AG09309 (cell line): ENCODE results near the gene PTPRH.

ENCODE experiments used
- DNase-seq: peaks from one replicate; pipeline ENCODE4 v3.0.0-alpha.2; 2010; ENCODE audit warnings: low read depth
- H3K4me3 ChIP-seq: 2 replicates; pipeline ENCODE4 v1.5.1; 2011; ENCODE audit warnings: mild to moderate bottlenecking, low read depth, low read length, moderate library complexity; ENCODE audit not compliant: control insufficient read depth
- CTCF ChIP-seq: IDR thresholded peaks from 2 replicates; pipeline ENCODE4 v1.5.1; 2011; ENCODE audit warnings: mild to moderate bottlenecking, low read depth, low read length, inconsistent platforms; ENCODE audit not compliant: insufficient read depth, control insufficient read depth; ENCODE audit errors: missing control alignments

Gene PTPRH

DNA sequence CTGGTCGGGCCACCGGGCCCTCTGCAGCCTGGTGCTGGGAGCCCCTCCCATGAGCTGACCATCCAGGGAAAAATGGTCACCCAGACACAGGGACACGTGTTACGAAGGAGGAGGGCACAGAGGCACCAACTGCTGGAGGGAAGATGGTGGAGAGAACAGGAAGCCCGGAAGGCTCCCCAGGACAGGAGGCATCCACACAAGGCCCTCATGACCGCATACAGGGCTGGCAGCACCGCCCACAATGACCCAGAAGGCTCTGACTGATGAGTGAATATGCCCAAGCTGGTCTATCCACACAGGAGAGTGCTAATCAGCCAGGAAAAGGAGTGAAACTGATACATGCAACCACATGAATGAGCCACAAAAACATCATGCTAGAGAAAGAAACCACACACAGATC, 33.2 kb upstream of the PTPRH start:
- no peak overlapping the region for H3K4me3 ChIP-seq
- no peak for DNase-seq
- no peak for TF ChIP-seq CTCF

GRCh38 chr19:55241935-55242464, 32.7 kb upstream of the PTPRH start:
- no peak overlapping the region for H3K4me3 ChIP-seq
- no peak for TF ChIP-seq CTCF
- no peak for DNase-seq

- no peak overlapping the region for H3K4me3 ChIP-seq
- no peak for DNase-seq
- TF ChIP-seq CTCF, result no peak
These were observed 32.0 kb upstream of the PTPRH start for GRCh38 chr19:55241143-55241934.

DNA sequence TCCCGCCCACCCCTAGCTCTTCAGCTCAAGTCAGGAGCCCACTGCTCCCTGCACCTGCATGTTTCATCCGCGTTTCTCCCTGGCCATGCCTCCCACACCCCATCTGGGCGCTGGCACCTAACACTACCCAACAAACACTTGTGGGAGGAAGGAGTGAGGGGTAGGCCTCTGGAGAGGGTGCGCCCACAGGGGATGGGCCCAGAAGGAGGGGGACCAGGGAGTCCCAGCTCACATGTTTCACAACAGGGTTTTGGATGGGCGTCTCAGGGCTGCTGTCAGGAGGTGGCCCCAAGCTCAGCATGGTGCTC, 31.4 kb upstream of the PTPRH start:
- DNase-seq, result no peak

DNA sequence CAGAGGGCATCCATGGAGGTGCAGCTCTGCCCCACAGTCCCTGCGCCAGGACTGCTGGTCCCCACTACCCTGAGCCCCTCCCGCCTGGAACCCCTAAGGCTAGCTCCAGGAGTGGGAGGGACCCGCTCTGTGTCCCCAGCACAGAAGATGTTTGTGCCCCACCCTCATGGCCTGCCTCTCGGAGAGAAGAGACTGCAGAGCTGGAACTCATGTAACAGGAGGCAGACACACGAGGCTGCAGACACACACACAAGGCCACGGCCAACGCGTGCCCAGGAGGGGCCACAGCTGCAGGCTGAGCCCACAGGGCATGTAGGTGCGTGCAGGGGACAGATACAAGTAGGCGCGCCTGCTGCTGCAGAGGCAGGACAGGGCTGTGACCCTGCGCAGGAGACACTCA, 29.7 kb upstream of the PTPRH start:
- no peak for DNase-seq
- H3K4me3 ChIP-seq, result no peak overlapping the region
- no peak for TF ChIP-seq CTCF

More for the DNA sequence above, 31.4 kb upstream of the PTPRH start:
- TF ChIP-seq CTCF, result no peak
- no peak overlapping the region for H3K4me3 ChIP-seq

DNA sequence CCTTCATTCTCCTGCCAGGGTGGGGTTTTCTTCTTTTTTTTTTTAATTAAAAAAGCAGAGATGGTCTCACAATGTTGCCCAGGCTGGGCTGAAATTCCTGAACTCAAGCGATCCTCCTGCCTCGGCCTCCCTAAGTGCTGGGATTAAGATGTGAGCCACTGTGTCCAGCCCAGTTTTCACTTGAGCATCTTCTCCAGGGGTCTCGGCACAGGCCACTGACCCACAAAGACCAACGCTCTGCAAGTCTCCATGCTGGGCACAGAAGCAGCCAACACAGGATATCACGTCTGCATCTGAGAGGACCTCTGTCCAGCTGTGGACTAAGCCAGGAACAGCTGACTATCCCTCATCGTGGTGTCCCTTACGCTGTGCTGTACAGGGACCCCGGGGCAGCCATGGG, 28.7 kb upstream of the PTPRH start:
- H3K4me3 ChIP-seq, result no peak overlapping the region
- no peak for TF ChIP-seq CTCF
- no peak for DNase-seq
